GM12878 (cell line): ENCODE results near the gene BCR. TPM values are rescaled to one million over a fixed set of nuclear protein-coding genes. Genes with fewer than 3 reads are reported as not detected.

Experiments used
- ATAC-seq: fragments of 200-7000 bp; cut with Tn5 transposase; 3 replicates; pipeline ENCODE4 v1.9.1; 2020; ENCODE audit warnings: mild to moderate bottlenecking, moderate library complexity
- BruUV-seq: library from RNA; stranded (reverse); fragments of 400-500 nt; replicated peaks from 2 replicates; lab custom pipeline; 2021; lab: Mats Ljungman, UMichigan
- CTCF ChIA-PET: fragments of 300-600 bp; sonication (Branson Sonifier 250); formaldehyde crosslinking; extraction: SDS; loops from one replicate; lab custom pipeline; 2021; ENCODE audit warnings: inconsistent platforms; lab: Yijun Ruan, JAX
- POLR2A ChIA-PET: fragments of 350-600 bp; formaldehyde crosslinking; extraction: SDS; loops from one replicate; lab custom pipeline; 2021; ENCODE audit warnings: inconsistent platforms; lab: Charles Lee
- RAD21 ChIA-PET: fragments of 300-600 bp; sonication (Branson Sonifier 250); formaldehyde crosslinking; loops from one replicate; lab custom pipeline; 2023; ENCODE audit warnings: antibody characterized with exemption; ENCODE audit not compliant: unreplicated experiment; lab: Charles Lee
- SMC1A ChIA-PET: fragments of 300-600 bp; sonication (Branson Sonifier 250); formaldehyde crosslinking; loops from one replicate; lab custom pipeline; 2023; ENCODE audit not compliant: unreplicated experiment, uncharacterized antibody; lab: Charles Lee
- DNase-seq: peaks from one replicate; pipeline ENCODE4 v3.0.0-alpha.2; 2011; ENCODE audit warnings: low read depth, low spot score
- FAIRE-seq: peaks from 3 replicates; lab custom pipeline; 2011; peaks lifted over from hg19 to GRCh38; lab: Jason Lieb, UNC
- H2AFZ ChIP-seq: 2 replicates; pipeline ENCODE4 v1.6.0; 2011; ENCODE audit warnings: low read depth, low read length, control low read depth; ENCODE audit not compliant: control insufficient read depth
- H3K27ac ChIP-seq: 2 replicates; pipeline ENCODE4 v1.5.1; 2011; ENCODE audit warnings: control low read depth; ENCODE audit not compliant: control insufficient read depth, insufficient read depth
- H3K27me3 ChIP-seq, 2 experiments: replicated peaks in 1 of 2; 2 replicates each; pipeline versions ENCODE4 v1.6.0 to v1.6.1; 2011; ENCODE audit warnings: low read length in 1 of 2; ENCODE audit not compliant: control insufficient read depth in 2 of 2, insufficient read depth in 2 of 2
- H3K36me3 ChIP-seq, 2 experiments: 2 replicates each; pipeline ENCODE4 v1.5.1; 2011; ENCODE audit warnings: low read length in 1 of 2; ENCODE audit not compliant: control insufficient read depth in 2 of 2, insufficient read depth in 2 of 2
- H3K4me1 ChIP-seq: 2 replicates; pipeline ENCODE4 v1.6.1; 2011; ENCODE audit warnings: mild to moderate bottlenecking, low read length, moderate library complexity, mixed read lengths; ENCODE audit not compliant: control insufficient read depth, insufficient read depth
- H3K4me2 ChIP-seq: 2 replicates; pipeline ENCODE4 v1.6.0; 2011; ENCODE audit warnings: control low read depth; ENCODE audit not compliant: control insufficient read depth, insufficient read depth
- H3K4me3 ChIP-seq: fragments of 200-600 bp; sonication (generic); 2 replicates; pipeline ENCODE4 v1.5.1; 2016
- H3K79me2 ChIP-seq: 2 replicates; pipeline ENCODE4 v1.6.0; 2011; ENCODE audit warnings: low read length; ENCODE audit not compliant: control insufficient read depth, insufficient read depth
- H3K9ac ChIP-seq: 2 replicates; pipeline ENCODE4 v1.8.0; 2011; ENCODE audit warnings: low read length, control low read depth, mixed read lengths; ENCODE audit not compliant: control insufficient read depth, insufficient read depth
- H3K9me3 ChIP-seq: replicated peaks from 3 replicates; pipeline ENCODE4 v1.5.1; 2011; ENCODE audit warnings: mild to moderate bottlenecking, low read length; ENCODE audit not compliant: control insufficient read depth, insufficient read depth
- H4K20me1 ChIP-seq: 2 replicates; pipeline ENCODE4 v1.6.0; 2011; ENCODE audit not compliant: control insufficient read depth, insufficient read depth
- ATF7 ChIP-seq: fragments of 450-650 bp; IDR thresholded peaks from 2 replicates; pipeline ENCODE4 v1.6.1; 2016; ENCODE audit warnings: low read depth, mild to moderate bottlenecking
- CREB1 ChIP-seq: IDR thresholded peaks from 2 replicates; pipeline ENCODE4 v1.6.1; 2012; ENCODE audit warnings: low read depth, mild to moderate bottlenecking, inconsistent platforms
- E2F8 ChIP-seq: fragments of 450-650 bp; IDR thresholded peaks from 2 replicates; pipeline ENCODE4 v1.6.1; 2018; ENCODE audit warnings: mild to moderate bottlenecking, low read depth, moderate library complexity; ENCODE audit not compliant: partially characterized antibody
- JUNB ChIP-seq: IDR thresholded peaks from 2 replicates; pipeline ENCODE4 v1.6.1; 2016; ENCODE audit warnings: antibody characterized with exemption, mild to moderate bottlenecking
- MTA3 ChIP-seq: IDR thresholded peaks from 2 replicates; pipeline ENCODE4 v1.6.1; 2012; ENCODE audit warnings: low read length, inconsistent platforms, borderline replicate concordance
- NFIC ChIP-seq: IDR thresholded peaks from 2 replicates; pipeline ENCODE4 v1.6.1; 2012; ENCODE audit warnings: low read depth, mild to moderate bottlenecking, inconsistent platforms, low read length, moderate library complexity
- NR2C2 ChIP-seq: IDR thresholded peaks from 2 replicates; pipeline ENCODE4 v1.6.1; 2011; ENCODE audit warnings: borderline replicate concordance, low read depth; ENCODE audit not compliant: control insufficient read depth, insufficient read length
- REST ChIP-seq: IDR thresholded peaks from 2 replicates; pipeline ENCODE4 v1.6.1; 2012; ENCODE audit warnings: mild to moderate bottlenecking, low read depth, low read length
- SMAD5 ChIP-seq: IDR thresholded peaks from 2 replicates; pipeline ENCODE4 v1.6.1; 2016; ENCODE audit warnings: antibody characterized with exemption, low read depth
- SUPT20H ChIP-seq: IDR thresholded peaks from 2 replicates; pipeline ENCODE4 v1.6.1; 2011; ENCODE audit warnings: low read depth, mild to moderate bottlenecking, low read length, moderate library complexity, borderline replicate concordance; ENCODE audit not compliant: control insufficient read depth
- ZNF207 ChIP-seq: fragments of 450-650 bp; IDR thresholded peaks from 2 replicates; pipeline ENCODE4 v1.6.1; 2014; ENCODE audit warnings: antibody characterized with exemption, mild to moderate bottlenecking, borderline replicate concordance
- WGBS: methylation state at CpG from one replicate; pipeline ENCODE4 v1.1.6; 2016; ENCODE audit warnings: low lambda C conversion rate; ENCODE audit not compliant: insufficient replicate concordance, insufficient coverage; ENCODE audit errors: missing lambda C conversion rate; 5-methylcytosine and 5-hydroxymethylcytosine counted together
- in situ Hi-C: fragments of 300-500 bp; cut with MboI; formaldehyde crosslinking; loops from 9 replicates; pipeline ENCODE4 v1.14.3; 2018; ENCODE audit warnings: mixed read lengths
- intact Hi-C: fragments of 100-400 bp; cut with micrococcal nuclease; formaldehyde crosslinking; loops from one replicate; pipeline ENCODE4 v1.14.2; 2022; ENCODE audit not compliant: unreplicated experiment
- polyA plus RNA-seq, 11 experiments: library from polyadenylated mRNA; depleted of rRNA in 4 of 11; unstranded in 6 of 11; stranded (reverse) in 5 of 11; fragments of >200 nt; fragmentation: Nextera tagmentation in 4 of 11; fragmentation: Illumina TruSeq in 1 of 11; extraction: Ambion mirVana in 4 of 11; extraction: Trizol in 1 of 11; gene quantifications; 1 replicate in 1 of 11; 2 replicates in 10 of 11; pipeline versions ENCODE4 v1.2.1 to v1.2.3, GENCODE V29; 2011 to 2016; ENCODE audit warnings: inconsistent platforms in 2 of 11, missing spikeins in 2 of 11, low read depth in 1 of 11
- total RNA-seq, 4 experiments: library from RNA; depleted of rRNA in 3 of 4; stranded (reverse); fragments of >200 nt in 3 of 4; fragmentation: Illumina TruSeq in 1 of 4; extraction: Trizol in 1 of 4; gene quantifications; 2 replicates each; pipeline versions ENCODE4 v1.2.1 to v1.2.3, GENCODE V29; 2013 to 2021

The BCR gene
- total and polyA plus RNA-seq, 10 of the 15 experiments (the other 5 are each of a cell fraction or from before 2014, with no cell fraction given) = 1.7 to 64.7 (median 18.4) TPM

- TF ChIP-seq E2F8 (no peak), SUPT20H (no peak)
Measured at GRCh38 chr22:23202812-23203451, 22.6 kb downstream of the BCR start (continued).

- no peak overlapping the region for H3K27ac ChIP-seq
- peaks cover 3% of the 10 kb centered on the region; the same call in 1 of the 2 replicates for H4K20me1 ChIP-seq
- peaks cover 4% of the 10 kb centered on the region for H3K4me1 ChIP-seq
- H3K79me2 ChIP-seq = no peaks in the 10 kb centered on the region
- no peaks in the 10 kb centered on the region for H3K9me3 ChIP-seq
- DNase-seq (no peak), ATAC-seq (no peak), FAIRE-seq (no peak)
- CTCF ChIA-PET = interaction anchor here (0.6 kb wide), 1 partner anchor 1912 kb away, joined by 4 read pairs; no protein-coding TSS in a partner anchor
- H2AFZ ChIP-seq = no peak overlapping the region
- RAD21 ChIA-PET = no interaction called here
- POLR2A ChIA-PET = no interaction called here
- SMC1A ChIA-PET = interaction anchor here (0.7 to 0.8 kb wide), 2 partner anchors 16 to 156 kb away, joined by 3 to 5 read pairs; no protein-coding TSS in a partner anchor
- WGBS = 70% methylated on average over 7 of the region's 7 CpGs
- H3K27me3 ChIP-seq = no peaks in the 10 kb centered on the region
- H3K9ac ChIP-seq = no peak overlapping the region
- no TSS peak for BruUV-seq
- no peak overlapping the region for H3K4me3 ChIP-seq
- in situ Hi-C loops (no loop called here), intact Hi-C loops (no loop called here)
- H3K36me3 ChIP-seq = peaks cover 3 to 16% of the 10 kb centered on the region in 2 experiments; a peak in 3 of 4 replicates
- H3K4me2 ChIP-seq = no peak overlapping the region
- no peak for TF ChIP-seq CREB1
- no peak for TF ChIP-seq ZNF207
- no peak for TF ChIP-seq SMAD5
- no peak for TF ChIP-seq REST
- TF ChIP-seq JUNB = no peak
- TF ChIP-seq NFIC = no peak
- TF ChIP-seq MTA3 = no peak
- TF ChIP-seq NR2C2 = no peak
- no peak for TF ChIP-seq ATF7
Measured at GRCh38 chr22:23203452-23204124, 23.3 kb downstream of the BCR start.
